H9 (cell line): ENCODE results near the gene LMBRD2. TPM values are rescaled to one million over a fixed set of nuclear protein-coding genes. Genes with fewer than 3 reads are reported as not detected.

Source experiments
- DNase-seq: peaks from one replicate; pipeline ENCODE4 v3.0.0-alpha.2; 2017
- H2AFZ ChIP-seq: one replicate; pipeline ENCODE4 v1.6.1; 2013; ENCODE audit warnings: mild to moderate bottlenecking, low read length, control low read depth, moderate library complexity
- H2AK5ac ChIP-seq: 2 replicates; pipeline ENCODE4 v1.6.1; 2013; ENCODE audit warnings: low read length, control low read depth, mixed read lengths; ENCODE audit not compliant: insufficient read length
- H2BK120ac ChIP-seq: one replicate; pipeline ENCODE4 v1.6.1; 2013; ENCODE audit warnings: low read depth, mild to moderate bottlenecking, low read length, control low read depth, inconsistent platforms; ENCODE audit not compliant: poor library complexity, severe bottlenecking
- H2BK12ac ChIP-seq: 2 replicates; pipeline ENCODE4 v1.6.1; 2013; ENCODE audit warnings: low read length, control low read depth, mixed read lengths, low read depth; ENCODE audit not compliant: insufficient read length
- H2BK15ac ChIP-seq: 2 replicates; pipeline ENCODE4 v1.6.1; 2013; ENCODE audit warnings: low read depth, low read length, control low read depth
- H2BK20ac ChIP-seq: one replicate; pipeline ENCODE4 v1.6.1; 2013; ENCODE audit warnings: low read depth, mild to moderate bottlenecking, low read length, control low read depth, inconsistent platforms; ENCODE audit not compliant: poor library complexity, severe bottlenecking
- H2BK5ac ChIP-seq: 2 replicates; pipeline ENCODE4 v1.6.1; 2013; ENCODE audit warnings: low read length, control low read depth, mixed read lengths; ENCODE audit not compliant: insufficient read length
- H3K14ac ChIP-seq: 2 replicates; pipeline ENCODE4 v1.6.1; 2013; ENCODE audit warnings: low read length, control low read depth; ENCODE audit not compliant: insufficient read depth
- H3K18ac ChIP-seq: 2 replicates; pipeline ENCODE4 v1.6.1; 2013; ENCODE audit warnings: low read depth, mild to moderate bottlenecking, mixed read lengths, low read length, control low read depth; ENCODE audit not compliant: insufficient read length
- H3K23ac ChIP-seq: 2 replicates; pipeline ENCODE4 v1.6.1; 2013; ENCODE audit warnings: low read length, control low read depth, mixed read lengths, low read depth; ENCODE audit not compliant: insufficient read length
- H3K23me2 ChIP-seq: 2 replicates; pipeline ENCODE4 v1.6.1; 2013; ENCODE audit warnings: low read depth, mild to moderate bottlenecking, mixed read lengths, low read length, control low read depth; ENCODE audit not compliant: insufficient read length, poor library complexity, severe bottlenecking
- H3K27ac ChIP-seq: 2 replicates; pipeline ENCODE4 v1.5.1; 2013; ENCODE audit warnings: low read length, control low read depth, mixed read lengths, low read depth; ENCODE audit not compliant: insufficient read length
- H3K27me3 ChIP-seq: 2 replicates; pipeline ENCODE4 v1.6.1; 2013; ENCODE audit warnings: low read length, control low read depth, inconsistent platforms; ENCODE audit not compliant: insufficient read depth
- H3K4ac ChIP-seq: 2 replicates; pipeline ENCODE4 v1.6.1; 2013; ENCODE audit warnings: low read depth, mild to moderate bottlenecking, control low read depth, inconsistent platforms, low read length, moderate library complexity
- H3K4me1 ChIP-seq: 2 replicates; pipeline ENCODE4 v1.6.1; 2013; ENCODE audit warnings: low read length, control low read depth, inconsistent platforms; ENCODE audit not compliant: insufficient read depth
- H3K4me2 ChIP-seq: 2 replicates; pipeline ENCODE4 v1.6.1; 2013; ENCODE audit warnings: low read length, control low read depth, mixed read lengths; ENCODE audit not compliant: insufficient read length, insufficient read depth
- H3K56ac ChIP-seq: 2 replicates; pipeline ENCODE4 v1.6.1; 2013; ENCODE audit warnings: low read depth, mild to moderate bottlenecking, mixed read lengths, low read length, control low read depth; ENCODE audit not compliant: insufficient read length
- H3K79me1 ChIP-seq: 2 replicates; pipeline ENCODE4 v1.6.1; 2013; ENCODE audit warnings: low read depth, mild to moderate bottlenecking, moderate library complexity, low read length, control low read depth, inconsistent platforms; ENCODE audit not compliant: insufficient read depth, poor library complexity, severe bottlenecking
- H3K79me2 ChIP-seq: 2 replicates; pipeline ENCODE4 v1.6.1; 2013; ENCODE audit warnings: low read length, control low read depth, inconsistent platforms; ENCODE audit not compliant: insufficient read depth
- H3K9ac ChIP-seq: 2 replicates; pipeline ENCODE4 v1.6.1; 2013; ENCODE audit warnings: low read length, control low read depth, mixed read lengths; ENCODE audit not compliant: insufficient read length; ENCODE audit errors: extremely low read depth
- H3K9me3 ChIP-seq: one replicate; pipeline ENCODE4 v1.6.1; 2013; ENCODE audit warnings: low read depth, low read length, inconsistent platforms; ENCODE audit not compliant: control insufficient read depth
- H3T11ph ChIP-seq: one replicate; pipeline ENCODE4 v1.6.1; 2013; ENCODE audit warnings: mild to moderate bottlenecking, low read length, control low read depth, inconsistent platforms
- H4K20me1 ChIP-seq: one replicate; pipeline ENCODE4 v1.6.1; 2013; ENCODE audit not compliant: control insufficient read depth, insufficient read length, insufficient read depth
- H4K5ac ChIP-seq: 2 replicates; pipeline ENCODE4 v1.6.1; 2013; ENCODE audit warnings: low read depth, mild to moderate bottlenecking, mixed read lengths, low read length, control low read depth; ENCODE audit not compliant: insufficient read length
- H4K8ac ChIP-seq: replicated peaks from 2 replicates; pipeline ENCODE4 v1.6.1; 2013; ENCODE audit warnings: low read length, control low read depth, mixed read lengths, low read depth; ENCODE audit not compliant: insufficient read length
- H4K91ac ChIP-seq: 2 replicates; pipeline ENCODE4 v1.6.1; 2013; ENCODE audit warnings: low read depth, mild to moderate bottlenecking, moderate library complexity, mixed read lengths, low read length, control low read depth; ENCODE audit not compliant: insufficient read length
- H3K27ac Mint-ChIP-seq, 3 experiments: 2 replicates in 2 of 3; 3 replicates in 1 of 3; pipeline ENCODE4 v1.8.0; 2020 to 2021; ENCODE audit warnings: mixed read lengths in 3 of 3, mild to moderate bottlenecking in 1 of 3, moderate library complexity in 1 of 3
- H3K27me3 Mint-ChIP-seq: 2 replicates; pipeline ENCODE4 v1.8.0; 2021; ENCODE audit warnings: low read depth, mild to moderate bottlenecking, moderate library complexity, mixed read lengths
- H3K36me3 Mint-ChIP-seq, 3 experiments: 2 replicates in 2 of 3; 3 replicates in 1 of 3; pipeline ENCODE4 v1.8.0; 2020 to 2021; ENCODE audit warnings: low read depth in 3 of 3, mixed read lengths in 3 of 3; ENCODE audit not compliant: insufficient read depth in 1 of 3
- H3K4me1 Mint-ChIP-seq, 2 experiments: 2 replicates each; pipeline ENCODE4 v1.8.0; 2020; ENCODE audit warnings: mixed read lengths in 2 of 2
- H3K4me3 Mint-ChIP-seq, 2 experiments: 2 replicates in 1 of 2; 3 replicates in 1 of 2; pipeline ENCODE4 v1.8.0; 2020 to 2021; ENCODE audit warnings: mild to moderate bottlenecking in 2 of 2, mixed read lengths in 2 of 2, moderate library complexity in 1 of 2
- H3K9me3 Mint-ChIP-seq, 2 experiments: 2 replicates in 1 of 2; 3 replicates in 1 of 2; pipeline ENCODE4 v1.8.0; 2020; ENCODE audit warnings: mild to moderate bottlenecking in 2 of 2, mixed read lengths in 2 of 2, moderate library complexity in 1 of 2
- CTCF ChIP-seq: fragments of 200-600 bp; sonication (generic); conservative IDR thresholded peaks from 3 replicates; pipeline ENCODE4 v1.8.0; 2021; ENCODE audit warnings: antibody characterized with exemption, mild to moderate bottlenecking
- WGBS: extraction: QIAGEN DNeasy Blood & Tissue Kit; methylation state at CpG from one replicate; pipeline ENCODE4 v1.1.7; 2013; ENCODE audit warnings: missing lambda C conversion rate, low lambda C conversion rate, mixed read lengths; ENCODE audit not compliant: insufficient read length; ENCODE audit errors: extremely low coverage; 5-methylcytosine and 5-hydroxymethylcytosine counted together
- microRNA-seq: library from miRNA; unstranded; fragments of <30 nt; microRNA quantifications from one replicate; pipeline ENCODE4, GENCODE V29; 2020; ENCODE audit warnings: borderline microRNAs expressed
- total RNA-seq: library from RNA; stranded (reverse); gene quantifications from 2 replicates; pipeline ENCODE4 v1.2.1, GENCODE V29; 2021

The LMBRD2 gene
- total RNA-seq, 1 experiment from 2014 or later: 5.3 TPM

- Histone ChIP-seq H3K56ac (no peak overlapping the region), H4K91ac (no peak overlapping the region), H3K27ac (no peak overlapping the region), H2AFZ (no peak overlapping the region), H2BK15ac (no peak overlapping the region), H3K23me2 (no peaks in the 10 kb centered on the region), H3K9me3 (no peaks in the 10 kb centered on the region), H2AK5ac (no peak overlapping the region), H3K79me2 (no peaks in the 10 kb centered on the region), H4K20me1 (no peaks in the 10 kb centered on the region), H3T11ph (no peak overlapping the region), H3K14ac (no peak overlapping the region), H2BK20ac (no peak overlapping the region), H4K5ac (no peak overlapping the region), H2BK5ac (no peak overlapping the region), H3K18ac (no peak overlapping the region), H3K4me1 (no peaks in the 10 kb centered on the region), H3K79me1 (no peaks in the 10 kb centered on the region), H3K4ac (no peak overlapping the region), H3K4me2 (no peak overlapping the region), H3K23ac (no peak overlapping the region), H4K8ac (no peak overlapping the region), H2BK120ac (no peak overlapping the region), H3K27me3 (no peaks in the 10 kb centered on the region), H3K9ac (no peak overlapping the region), H2BK12ac (no peak overlapping the region)
- no peaks in the 10 kb centered on the region for H3K27me3 Mint-ChIP-seq
- no peak for DNase-seq
- no peaks in the 10 kb centered on the region for H3K4me1 Mint-ChIP-seq
- H3K36me3 Mint-ChIP-seq: peaks cover 3 to 9% (median 9%) of the 10 kb centered on the region in 3 experiments; a peak in 5 of 7 replicates
- no peak for TF ChIP-seq CTCF
- WGBS: no CpG with 5 or more reads among the region's 4 CpGs
- no peak overlapping the region for H3K27ac Mint-ChIP-seq
- H3K4me3 Mint-ChIP-seq: no peak overlapping the region
- H3K9me3 Mint-ChIP-seq: no peaks in the 10 kb centered on the region
Measured at GRCh38 chr5:36049949-36050348, 101.7 kb downstream of the LMBRD2 start.

Small RNAs within 50 kb of the gene (microRNA-seq; reads per million reads assigned to microRNA genes)
- gene MIR580: not detected

Other genes starting within 250 kb of the LMBRD2 start
- gene CAPSL, start 213.3 kb downstream of the LMBRD2 start, total RNA-seq: not detected in 2 replicates
- 1.8 and 2.0 TPM in 2 replicates for gene UGT3A1, start 160.5 kb downstream of the LMBRD2 start, total RNA-seq
- 13.4 and 13.7 TPM in 2 replicates for gene UGT3A2, start 85.0 kb downstream of the LMBRD2 start, total RNA-seq
- 100 and 103 TPM in 2 replicates for gene SKP2, start 224 bp upstream of the LMBRD2 start, total RNA-seq
- 12.2 and 12.4 TPM in 2 replicates for gene NADK2, start 90.0 kb upstream of the LMBRD2 start, total RNA-seq
- not detected in 2 replicates for gene RANBP3L, start 150.0 kb upstream of the LMBRD2 start, total RNA-seq